Loucy (cell line): ENCODE measurements around the gene CDC14A.

Experiments used
- H2AFZ ChIP-seq: fragments of 200-600 bp; sonication (generic); 2 replicates; pipeline ENCODE4 v1.6.0; 2016; ENCODE audit warnings: antibody characterized with exemption, mild to moderate bottlenecking, low read length, moderate library complexity
- H3F3A ChIP-seq: fragments of 200-600 bp; 2 replicates; pipeline ENCODE4 v1.6.0; 2016; ENCODE audit warnings: antibody characterized with exemption, low read depth, mild to moderate bottlenecking
- H3K27me3 ChIP-seq: fragments of 200-600 bp; sonication (generic); 2 replicates; pipeline ENCODE4 v1.6.1; 2014; ENCODE audit warnings: low read length, mild to moderate bottlenecking; ENCODE audit not compliant: insufficient read depth, poor library complexity, severe bottlenecking
- H3K36me3 ChIP-seq: fragments of 200-600 bp; sonication (generic); 2 replicates; pipeline ENCODE4 v1.6.1; 2016; ENCODE audit warnings: low read length; ENCODE audit not compliant: insufficient read depth
- H3K4me1 ChIP-seq: fragments of 200-600 bp; sonication (generic); 2 replicates; pipeline ENCODE4 v1.5.1; 2014; ENCODE audit warnings: low read length, mild to moderate bottlenecking; ENCODE audit not compliant: insufficient read depth, poor library complexity, severe bottlenecking
- H3K4me2 ChIP-seq: fragments of 200-600 bp; sonication (generic); 2 replicates; pipeline ENCODE4 v1.6.0; 2014; ENCODE audit warnings: antibody characterized with exemption, low read length, low read depth, mild to moderate bottlenecking; ENCODE audit not compliant: poor library complexity, severe bottlenecking
- H3K4me3 ChIP-seq: fragments of 200-600 bp; sonication (generic); 2 replicates; pipeline ENCODE4 v1.5.1; 2014; ENCODE audit warnings: low read length, mild to moderate bottlenecking, mixed read lengths; ENCODE audit not compliant: poor library complexity, severe bottlenecking
- H3K79me2 ChIP-seq: fragments of 200-600 bp; sonication (generic); 2 replicates; pipeline ENCODE4 v1.6.1; 2014; ENCODE audit warnings: low read length; ENCODE audit not compliant: insufficient read depth
- H3K9ac ChIP-seq: fragments of 200-600 bp; sonication (generic); 2 replicates; pipeline ENCODE4 v1.6.0; 2014; ENCODE audit warnings: mild to moderate bottlenecking, low read depth, low read length, moderate library complexity; ENCODE audit not compliant: poor library complexity, severe bottlenecking
- H3K9me2 ChIP-seq: fragments of 200-600 bp; sonication (generic); replicated peaks from 2 replicates; pipeline ENCODE4 v1.6.1; 2016; ENCODE audit warnings: low read depth, low read length, mixed read lengths
- H3K9me3 ChIP-seq: fragments of 200-600 bp; sonication (generic); 2 replicates; pipeline ENCODE4 v1.6.1; 2014; ENCODE audit warnings: mild to moderate bottlenecking, antibody characterized with exemption, low read length, low read depth; ENCODE audit not compliant: insufficient read depth
- H4K20me1 ChIP-seq: fragments of 200-600 bp; sonication (generic); 2 replicates; pipeline ENCODE4 v1.6.0; 2014; ENCODE audit warnings: antibody characterized with exemption, low read length, mild to moderate bottlenecking; ENCODE audit not compliant: insufficient read depth, poor library complexity, severe bottlenecking
- EZH2phosphoT487 ChIP-seq: fragments of 200-600 bp; IDR thresholded peaks from 2 replicates; pipeline ENCODE4 v1.6.1; 2018; ENCODE audit warnings: antibody characterized with exemption, mild to moderate bottlenecking, moderate library complexity, borderline replicate concordance
- TF ChIP-seq, protein P1 (sequence below): fragments of 200-600 bp; sonication (generic); conservative IDR thresholded peaks from 2 replicates; pipeline ENCODE4 v1.5.1; 2014; ENCODE audit warnings: mild to moderate bottlenecking, antibody characterized with exemption, low read length

The CDC14A gene

DNA sequence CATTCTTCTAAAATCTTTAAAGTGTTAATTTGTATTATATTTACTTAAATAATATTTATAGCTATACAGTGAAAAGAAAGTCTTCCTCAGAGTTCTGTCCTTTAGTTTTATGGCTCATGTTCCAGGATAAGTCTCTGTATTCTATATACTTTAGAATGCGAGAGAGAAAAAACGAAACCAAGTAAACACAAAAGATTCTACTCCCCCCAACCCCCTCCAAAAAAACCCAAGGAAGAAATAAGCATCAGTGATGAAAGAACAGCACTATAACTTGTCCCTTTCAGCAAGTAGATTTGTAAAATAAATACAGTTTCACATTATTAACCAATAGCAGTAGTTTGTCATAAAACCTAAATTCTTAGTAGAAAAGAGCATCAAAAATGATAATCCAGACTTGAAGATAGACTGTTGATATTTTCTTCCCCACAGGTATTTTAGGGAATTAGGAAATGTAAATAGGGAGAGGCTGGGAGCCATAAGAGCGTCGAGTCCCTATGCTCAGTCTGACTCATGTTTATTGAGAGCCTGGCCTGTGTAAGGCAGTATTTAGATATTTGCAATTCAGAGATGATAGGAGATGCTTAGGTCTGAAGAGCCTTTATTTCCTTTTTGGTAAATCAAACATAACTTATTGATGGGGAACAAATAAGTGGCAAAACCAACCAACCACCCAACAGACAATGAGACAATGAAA is 35.5 kb downstream of the CDC14A start:
- peaks cover 11% of the 10 kb centered on the region; the same call in 1 of the 2 replicates for H3K36me3 ChIP-seq
- peaks cover 4% of the 10 kb centered on the region; the same call in 1 of the 2 replicates for H3K79me2 ChIP-seq
- H4K20me1 ChIP-seq: no peaks in the 10 kb centered on the region
- no peaks in the 10 kb centered on the region for H3K9me2 ChIP-seq
- TF ChIP-seq, protein P1, sequence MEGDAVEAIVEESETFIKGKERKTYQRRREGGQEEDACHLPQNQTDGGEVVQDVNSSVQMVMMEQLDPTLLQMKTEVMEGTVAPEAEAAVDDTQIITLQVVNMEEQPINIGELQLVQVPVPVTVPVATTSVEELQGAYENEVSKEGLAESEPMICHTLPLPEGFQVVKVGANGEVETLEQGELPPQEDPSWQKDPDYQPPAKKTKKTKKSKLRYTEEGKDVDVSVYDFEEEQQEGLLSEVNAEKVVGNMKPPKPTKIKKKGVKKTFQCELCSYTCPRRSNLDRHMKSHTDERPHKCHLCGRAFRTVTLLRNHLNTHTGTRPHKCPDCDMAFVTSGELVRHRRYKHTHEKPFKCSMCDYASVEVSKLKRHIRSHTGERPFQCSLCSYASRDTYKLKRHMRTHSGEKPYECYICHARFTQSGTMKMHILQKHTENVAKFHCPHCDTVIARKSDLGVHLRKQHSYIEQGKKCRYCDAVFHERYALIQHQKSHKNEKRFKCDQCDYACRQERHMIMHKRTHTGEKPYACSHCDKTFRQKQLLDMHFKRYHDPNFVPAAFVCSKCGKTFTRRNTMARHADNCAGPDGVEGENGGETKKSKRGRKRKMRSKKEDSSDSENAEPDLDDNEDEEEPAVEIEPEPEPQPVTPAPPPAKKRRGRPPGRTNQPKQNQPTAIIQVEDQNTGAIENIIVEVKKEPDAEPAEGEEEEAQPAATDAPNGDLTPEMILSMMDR: no peak
- TF ChIP-seq EZH2phosphoT487: no peak
- H3F3A ChIP-seq: no peaks in the 10 kb centered on the region
- H3K27me3 ChIP-seq: no peaks in the 10 kb centered on the region
- no peak overlapping the region for H3K4me3 ChIP-seq
- no peak overlapping the region for H3K9ac ChIP-seq
- H3K9me3 ChIP-seq: no peaks in the 10 kb centered on the region
- no peak overlapping the region for H3K4me2 ChIP-seq
- peaks cover 12% of the 10 kb centered on the region for H3K4me1 ChIP-seq
- H2AFZ ChIP-seq: no peak overlapping the region

GRCh38 chr1:100390531-100390930 is 38.2 kb downstream of the CDC14A start:
- Histone ChIP-seq H3K79me2 (peaks cover 4% of the 10 kb centered on the region; the same call in 1 of the 2 replicates), H3K4me2 (no peak overlapping the region)

GRCh38 chr1:100391675-100392074 is 39.4 kb downstream of the CDC14A start:
- Histone ChIP-seq H3K4me2 (no peak overlapping the region), H3K9me2 (no peaks in the 10 kb centered on the region), H3F3A (no peaks in the 10 kb centered on the region), H3K4me1 (peaks cover 20% of the 10 kb centered on the region), H3K36me3 (peaks cover 16% of the 10 kb centered on the region; the same call in 1 of the 2 replicates), H3K27me3 (no peaks in the 10 kb centered on the region), H3K4me3 (no peak overlapping the region), H3K9ac (no peak overlapping the region), H3K79me2 (peaks cover 4% of the 10 kb centered on the region; the same call in 1 of the 2 replicates), H3K9me3 (no peaks in the 10 kb centered on the region), H4K20me1 (no peaks in the 10 kb centered on the region), H2AFZ (no peak overlapping the region)
- TF ChIP-seq EZH2phosphoT487: no peak
- TF ChIP-seq, protein P1: peak; percentile 40

More at GRCh38 chr1:100390531-100390930, 38.2 kb downstream of the CDC14A start:
- Histone ChIP-seq H3K9ac (no peak overlapping the region), H2AFZ (no peak overlapping the region), H3K27me3 (no peaks in the 10 kb centered on the region), H3K4me3 (no peak overlapping the region), H3K9me3 (no peaks in the 10 kb centered on the region), H3K4me1 (peaks cover 12% of the 10 kb centered on the region), H3K9me2 (no peaks in the 10 kb centered on the region), H3K36me3 (peaks cover 16% of the 10 kb centered on the region; the same call in 1 of the 2 replicates), H3F3A (no peaks in the 10 kb centered on the region), H4K20me1 (no peaks in the 10 kb centered on the region)
- TF ChIP-seq EZH2phosphoT487: no peak
- TF ChIP-seq, protein P1: no peak
